Measurements from ENCODE around the gene VIPR2. TPM values are rescaled to one million over a fixed set of nuclear protein-coding genes. Genes with fewer than 3 reads are reported as not detected.
"Not testable (repeated sequence)": the region's sequence is repeated elsewhere in the genome, so short reads cannot be mapped to it uniquely, and the experiment has no call there.

Gene VIPR2
- total RNA-seq, 1 donor from 2014 or later: 4.5 TPM

- Histone ChIP-seq H3K4me3 (no peak overlapping the region), H3K36me3 (no peaks in the 10 kb centered on the region), H3K4me1 (no peaks in the 10 kb centered on the region), H3K9me3 (peaks cover 3% of the 10 kb centered on the region), H3K27ac (no peak overlapping the region), H3K27me3 (peaks cover 3% of the 10 kb centered on the region)
- intact Hi-C loops (cut with DNase I): no loop called here
- ATAC-seq: no peak
- no peak for TF ChIP-seq CTCF (IDR thresholded peaks at IDR 0.05)
- no peak for DNase-seq
These were observed 157.0 kb downstream of the VIPR2 start for GRCh38 chr7:158987691-158988090.

GRCh38 chr7:158985583-158985982 is 159.1 kb downstream of the VIPR2 start:
- no peak for DNase-seq
- ATAC-seq: no peak
- Histone ChIP-seq H3K4me3 (no peak overlapping the region), H3K36me3 (no peaks in the 10 kb centered on the region), H3K27ac (no peak overlapping the region), H3K9me3 (peaks cover 14% of the 10 kb centered on the region), H3K4me1 (no peaks in the 10 kb centered on the region), H3K27me3 (no peaks in the 10 kb centered on the region)
- intact Hi-C loops (cut with DNase I): no loop called here
- TF ChIP-seq CTCF (IDR thresholded peaks at IDR 0.05): no peak

GRCh38 chr7:158984007-158984406 is 160.7 kb downstream of the VIPR2 start:
- H3K4me3 ChIP-seq; ATAC-seq; H3K36me3 ChIP-seq; H3K27ac ChIP-seq; H3K4me1 ChIP-seq; intact Hi-C loops (cut with DNase I); H3K27me3 ChIP-seq; DNase-seq: not testable (repeated sequence)
- peaks cover 14% of the 10 kb centered on the region for H3K9me3 ChIP-seq

- DNase-seq; H3K36me3 ChIP-seq; ATAC-seq; H3K27me3 ChIP-seq; intact Hi-C loops (cut with DNase I); H3K27ac ChIP-seq; H3K4me1 ChIP-seq; H3K4me3 ChIP-seq: not testable (repeated sequence)
- H3K9me3 ChIP-seq: peaks cover 14% of the 10 kb centered on the region
These were observed 162.6 kb downstream of the VIPR2 start for GRCh38 chr7:158982080-158982479.

GRCh38 chr7:158979635-158980351 is 164.9 kb downstream of the VIPR2 start:
- intact Hi-C loops (cut with DNase I): no loop called here
- Histone ChIP-seq H3K27me3 (no peaks in the 10 kb centered on the region), H3K4me3 (no peak overlapping the region), H3K4me1 (peaks cover 9% of the 10 kb centered on the region), H3K36me3 (no peaks in the 10 kb centered on the region), H3K9me3 (peaks cover 14% of the 10 kb centered on the region), H3K27ac (no peak overlapping the region)
- no peak for DNase-seq
- no peak for ATAC-seq
- no peak for TF ChIP-seq CTCF (IDR thresholded peaks at IDR 0.05)

GRCh38 chr7:158979023-158979529 is 165.6 kb downstream of the VIPR2 start:
- ATAC-seq (no peak), DNase-seq (no peak)
- H3K27ac ChIP-seq: no peak overlapping the region
- peaks cover 9% of the 10 kb centered on the region for H3K4me1 ChIP-seq
- no peaks in the 10 kb centered on the region for H3K27me3 ChIP-seq
- intact Hi-C loops (cut with DNase I): no loop called here
- no peaks in the 10 kb centered on the region for H3K36me3 ChIP-seq
- no peak overlapping the region for H3K4me3 ChIP-seq
- no peak for TF ChIP-seq CTCF (IDR thresholded peaks at IDR 0.05)
- peaks cover 14% of the 10 kb centered on the region for H3K9me3 ChIP-seq

All from upper lobe of right lung (tissue), 1 donor.